Erythroblast (primary cell): ENCODE data around the gene NTRK1.

Source experiments
- GATA1 ChIP-seq: IDR thresholded peaks from 2 replicates; pipeline ENCODE4 v1.6.1; 2011; ENCODE audit warnings: low read depth, mild to moderate bottlenecking, control low read depth, low read length, moderate library complexity
- POLR2A ChIP-seq: IDR thresholded peaks from 2 replicates; pipeline ENCODE4 v1.6.1; 2011; ENCODE audit warnings: mild to moderate bottlenecking, low read length

- TF ChIP-seq POLR2A (no peak), GATA1 (no peak)
These were observed 67.5 kb downstream of the NTRK1 start for GRCh38 chr1:156928043-156928602.
